Prostate gland (tissue), 2 donors: ENCODE results near the gene MDGA2.

Experiments used
- POLR2A ChIP-seq: fragments of 450-650 bp; IDR thresholded peaks from one replicate; pipeline ENCODE4 v1.6.1; 2016; ENCODE audit warnings: antibody characterized with exemption, mild to moderate bottlenecking
- POLR2AphosphoS5 ChIP-seq: sonication (generic); formaldehyde crosslinking; IDR thresholded peaks from one replicate; pipeline ENCODE4 v1.6.1; 2017; ENCODE audit warnings: antibody characterized with exemption
- TF ChIP-seq, protein P1 (sequence below), 4 experiments: fragments of 200-600 bp in 2 of 4; fragments of 450-650 bp in 2 of 4; sonication (generic) in 2 of 4; IDR thresholded peaks; 1 replicate in 3 of 4; 2 replicates in 1 of 4; pipeline ENCODE4 v1.5.1; 2016 to 2019; ENCODE audit warnings: antibody characterized with exemption in 4 of 4, mild to moderate bottlenecking in 2 of 4, moderate library complexity in 2 of 4

DNA sequence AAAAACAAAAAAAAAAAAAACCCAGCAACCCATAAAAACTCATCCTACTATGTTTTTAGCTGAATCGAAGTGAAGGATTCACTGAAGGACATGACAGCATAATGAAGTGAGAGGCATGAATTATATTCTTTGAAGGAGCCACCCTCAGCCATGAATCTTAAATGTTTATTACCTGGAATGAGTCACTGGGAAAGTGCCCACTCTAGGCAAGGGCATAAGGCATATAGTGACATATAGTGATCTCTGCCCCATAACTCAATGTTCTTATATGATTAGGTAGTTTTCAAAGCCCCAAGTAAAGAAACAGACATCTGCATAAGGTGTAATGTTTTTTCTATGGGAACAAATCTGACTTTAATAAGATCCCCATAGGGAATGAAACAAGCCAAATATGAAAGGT lies 79.9 kb downstream of the MDGA2 start:
- no peak for TF ChIP-seq POLR2A
- TF ChIP-seq, protein P1, sequence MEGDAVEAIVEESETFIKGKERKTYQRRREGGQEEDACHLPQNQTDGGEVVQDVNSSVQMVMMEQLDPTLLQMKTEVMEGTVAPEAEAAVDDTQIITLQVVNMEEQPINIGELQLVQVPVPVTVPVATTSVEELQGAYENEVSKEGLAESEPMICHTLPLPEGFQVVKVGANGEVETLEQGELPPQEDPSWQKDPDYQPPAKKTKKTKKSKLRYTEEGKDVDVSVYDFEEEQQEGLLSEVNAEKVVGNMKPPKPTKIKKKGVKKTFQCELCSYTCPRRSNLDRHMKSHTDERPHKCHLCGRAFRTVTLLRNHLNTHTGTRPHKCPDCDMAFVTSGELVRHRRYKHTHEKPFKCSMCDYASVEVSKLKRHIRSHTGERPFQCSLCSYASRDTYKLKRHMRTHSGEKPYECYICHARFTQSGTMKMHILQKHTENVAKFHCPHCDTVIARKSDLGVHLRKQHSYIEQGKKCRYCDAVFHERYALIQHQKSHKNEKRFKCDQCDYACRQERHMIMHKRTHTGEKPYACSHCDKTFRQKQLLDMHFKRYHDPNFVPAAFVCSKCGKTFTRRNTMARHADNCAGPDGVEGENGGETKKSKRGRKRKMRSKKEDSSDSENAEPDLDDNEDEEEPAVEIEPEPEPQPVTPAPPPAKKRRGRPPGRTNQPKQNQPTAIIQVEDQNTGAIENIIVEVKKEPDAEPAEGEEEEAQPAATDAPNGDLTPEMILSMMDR (IDR thresholded peaks at IDR 0.05) = no peak
- no peak for TF ChIP-seq POLR2AphosphoS5
